ENCODE results near the gene CXCL11. TPM values are rescaled to one million over a fixed set of nuclear protein-coding genes. Genes with fewer than 3 reads are reported as not detected.

CXCL11 gene
- total and polyA plus RNA-seq, 9 of the 15 experiments (the other 6 are each of a cell fraction or from before 2014, with no cell fraction given), result 2.1 to 9.1 (median 4.5) TPM

DNA sequence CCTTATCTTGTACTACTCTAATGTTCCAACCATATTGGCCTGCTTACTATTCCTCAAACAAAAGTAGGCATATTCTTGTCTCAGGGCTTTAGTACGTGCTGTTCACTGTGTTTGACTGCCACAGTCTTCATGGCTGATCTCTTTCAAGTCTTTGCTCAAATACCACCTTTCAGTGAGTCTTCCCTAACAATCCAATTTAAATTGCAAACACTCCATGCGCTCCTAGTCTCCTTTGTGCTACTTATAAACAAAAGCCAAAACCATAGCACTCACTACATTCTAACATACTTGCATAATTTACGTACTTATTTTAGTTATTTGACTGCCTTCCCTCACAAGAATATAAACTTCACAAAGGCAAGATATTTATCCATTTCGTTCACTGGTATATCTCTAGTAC lies 36.9 kb upstream of the CXCL11 start:
- Histone ChIP-seq H3K27me3 (ENCODE audit: control insufficient read depth in 2 of 2, insufficient read depth in 2 of 2, low read length in 2 of 2) (no peaks in the 10 kb centered on the region), H3K36me3 (ENCODE audit: control insufficient read depth, insufficient read depth, low read length) (no peaks in the 10 kb centered on the region), H3K27ac (ENCODE audit: extremely low read depth, low read depth, low read length) (no peak overlapping the region), H3K9ac (ENCODE audit: insufficient read depth in 1 of 2, low read depth in 2 of 2, low read length in 2 of 2) (no peak overlapping the region), H3K9me1 (ENCODE audit: control insufficient read depth, insufficient read depth, low read length) (no peaks in the 10 kb centered on the region), H2AFZ (ENCODE audit: low read depth, low read length) (no peak overlapping the region), H3K4me3 (no peak overlapping the region), H4K20me1 (replicated peaks; ENCODE audit: control insufficient read depth, insufficient read depth, low read length) (no peaks in the 10 kb centered on the region), H3K4me2 (ENCODE audit: insufficient read depth, low read length) (no peak overlapping the region), H3K9me3 (replicated peaks; ENCODE audit: control insufficient read depth, insufficient read depth, low read depth, low read length) (no peaks in the 10 kb centered on the region), H3K4me1 (replicated peaks in 1 of 2; ENCODE audit: control insufficient read depth in 2 of 2, insufficient read depth in 2 of 2, low read length in 2 of 2) (no peaks in the 10 kb centered on the region), H3K79me2 (ENCODE audit: control insufficient read depth, insufficient read depth, low read length) (no peaks in the 10 kb centered on the region)
- intact Hi-C loops (cut with micrococcal nuclease), result no loop called here
- FAIRE-seq, result no peak
- DNase-seq (ENCODE audit: extremely low read depth in 1 of 4, low spot score in 3 of 4), result no peak
- 23% methylated on average over 4 of the region's 4 CpGs for WGBS (ENCODE audit: insufficient coverage, low coverage, missing lambda C conversion rate)
- CTCF ChIA-PET (ENCODE audit: low intra/inter-chr PET ratio), result no interaction called here
- in situ Hi-C loops (cut with MboI), result no loop called here
- TF ChIP-seq ZNF431 (CRISPR knock-in tag; IDR thresholded peaks at IDR 0.05) (no peak), SAFB (IDR thresholded peaks at IDR 0.05; ENCODE audit: borderline replicate concordance, low read depth, low read length) (no peak), ZNF263 (CRISPR knock-in tag; IDR thresholded peaks at IDR 0.05; ENCODE audit: borderline replicate concordance) (no peak), ZNF696 (CRISPR knock-in tag; conservative IDR thresholded peaks at IDR 0.05) (no peak), HDAC1 (IDR thresholded peaks at IDR 0.05) (no peak), ZNF184 (CRISPR knock-in tag; IDR thresholded peaks at IDR 0.05) (no peak), NFE2 (IDR thresholded peaks at IDR 0.05; ENCODE audit: low read depth) (no peak), NFATC3 (IDR thresholded peaks at IDR 0.05) (no peak), LEF1 (IDR thresholded peaks at IDR 0.05) (no peak), NR4A1 (CRISPR knock-in tag; IDR thresholded peaks at IDR 0.05) (no peak), NR4A1 (tag; IDR thresholded peaks at IDR 0.05) (no peak), RB1 (IDR thresholded peaks at IDR 0.05; ENCODE audit: low read depth) (no peak), MECOM (CRISPR knock-in tag; IDR thresholded peaks at IDR 0.05) (no peak)
- TF ChIP-seq, protein P1, sequence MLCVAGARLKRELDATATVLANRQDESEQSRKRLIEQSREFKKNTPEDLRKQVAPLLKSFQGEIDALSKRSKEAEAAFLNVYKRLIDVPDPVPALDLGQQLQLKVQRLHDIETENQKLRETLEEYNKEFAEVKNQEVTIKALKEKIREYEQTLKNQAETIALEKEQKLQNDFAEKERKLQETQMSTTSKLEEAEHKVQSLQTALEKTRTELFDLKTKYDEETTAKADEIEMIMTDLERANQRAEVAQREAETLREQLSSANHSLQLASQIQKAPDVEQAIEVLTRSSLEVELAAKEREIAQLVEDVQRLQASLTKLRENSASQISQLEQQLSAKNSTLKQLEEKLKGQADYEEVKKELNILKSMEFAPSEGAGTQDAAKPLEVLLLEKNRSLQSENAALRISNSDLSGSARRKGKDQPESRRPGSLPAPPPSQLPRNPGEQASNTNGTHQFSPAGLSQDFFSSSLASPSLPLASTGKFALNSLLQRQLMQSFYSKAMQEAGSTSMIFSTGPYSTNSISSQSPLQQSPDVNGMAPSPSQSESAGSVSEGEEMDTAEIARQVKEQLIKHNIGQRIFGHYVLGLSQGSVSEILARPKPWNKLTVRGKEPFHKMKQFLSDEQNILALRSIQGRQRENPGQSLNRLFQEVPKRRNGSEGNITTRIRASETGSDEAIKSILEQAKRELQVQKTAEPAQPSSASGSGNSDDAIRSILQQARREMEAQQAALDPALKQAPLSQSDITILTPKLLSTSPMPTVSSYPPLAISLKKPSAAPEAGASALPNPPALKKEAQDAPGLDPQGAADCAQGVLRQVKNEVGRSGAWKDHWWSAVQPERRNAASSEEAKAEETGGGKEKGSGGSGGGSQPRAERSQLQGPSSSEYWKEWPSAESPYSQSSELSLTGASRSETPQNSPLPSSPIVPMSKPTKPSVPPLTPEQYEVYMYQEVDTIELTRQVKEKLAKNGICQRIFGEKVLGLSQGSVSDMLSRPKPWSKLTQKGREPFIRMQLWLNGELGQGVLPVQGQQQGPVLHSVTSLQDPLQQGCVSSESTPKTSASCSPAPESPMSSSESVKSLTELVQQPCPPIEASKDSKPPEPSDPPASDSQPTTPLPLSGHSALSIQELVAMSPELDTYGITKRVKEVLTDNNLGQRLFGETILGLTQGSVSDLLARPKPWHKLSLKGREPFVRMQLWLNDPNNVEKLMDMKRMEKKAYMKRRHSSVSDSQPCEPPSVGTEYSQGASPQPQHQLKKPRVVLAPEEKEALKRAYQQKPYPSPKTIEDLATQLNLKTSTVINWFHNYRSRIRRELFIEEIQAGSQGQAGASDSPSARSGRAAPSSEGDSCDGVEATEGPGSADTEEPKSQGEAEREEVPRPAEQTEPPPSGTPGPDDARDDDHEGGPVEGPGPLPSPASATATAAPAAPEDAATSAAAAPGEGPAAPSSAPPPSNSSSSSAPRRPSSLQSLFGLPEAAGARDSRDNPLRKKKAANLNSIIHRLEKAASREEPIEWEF (CRISPR knock-in tag; IDR thresholded peaks at IDR 0.05), result no peak
- no peak for ATAC-seq
- POLR2A ChIA-PET, result no interaction called here
- no TSS peak for BruUV-seq (replicated peaks)
